Parathyroid adenoma (tissue), 2 donors: ENCODE results near the gene KRTAP5-2.

Experiments
- H2AFZ ChIP-seq: fragments of 300-600 bp; sonication (generic); one replicate; pipeline ENCODE4 v1.7.0; 2017; ENCODE audit warnings: antibody characterized with exemption, mild to moderate bottlenecking
- H3K27ac ChIP-seq: fragments of 300-600 bp; sonication (generic); one replicate; pipeline ENCODE4 v1.7.0; 2017
- H3K27me3 ChIP-seq: fragments of 300-600 bp; sonication (generic); one replicate; pipeline ENCODE4 v1.7.0; 2017; ENCODE audit warnings: low read length; ENCODE audit not compliant: control insufficient read depth, insufficient read depth
- H3K36me3 ChIP-seq: fragments of 300-600 bp; sonication (generic); one replicate; pipeline ENCODE4 v1.7.0; 2017; ENCODE audit warnings: low read length; ENCODE audit not compliant: control insufficient read depth, insufficient read depth
- H3K4me1 ChIP-seq: fragments of 300-600 bp; sonication (generic); one replicate; pipeline ENCODE4 v1.7.0; 2017; ENCODE audit warnings: control low read depth
- H3K4me2 ChIP-seq: fragments of 300-600 bp; sonication (generic); one replicate; pipeline ENCODE4 v1.7.0; 2017; ENCODE audit warnings: low read length
- H3K4me3 ChIP-seq: fragments of 300-600 bp; sonication (generic); one replicate; pipeline ENCODE4 v1.7.0; 2017; ENCODE audit warnings: low read depth, low read length
- H3K79me2 ChIP-seq: fragments of 300-600 bp; sonication (generic); one replicate; pipeline ENCODE4 v1.7.0; 2017; ENCODE audit warnings: control low read depth
- H3K9ac ChIP-seq: fragments of 300-600 bp; sonication (generic); one replicate; pipeline ENCODE4 v1.7.0; 2017; ENCODE audit warnings: mild to moderate bottlenecking
- H3K9me3 ChIP-seq: fragments of 300-600 bp; sonication (generic); one replicate; pipeline ENCODE4 v1.7.0; 2017; ENCODE audit warnings: low read length; ENCODE audit not compliant: control insufficient read depth
- CTCF ChIP-seq: fragments of 300-600 bp; sonication (generic); IDR thresholded peaks from one replicate; pipeline ENCODE4 v1.7.0; 2017; ENCODE audit warnings: antibody characterized with exemption, mild to moderate bottlenecking
- donor health status: primary hyperparathyroidism.

Gene KRTAP5-2

GRCh38 chr11:1556278-1556902 is 41.7 kb downstream of the KRTAP5-2 start:
- Histone ChIP-seq H3K27me3 (no peaks in the 10 kb centered on the region), H3K36me3 (no peaks in the 10 kb centered on the region), H3K27ac (no peak overlapping the region), H3K4me3 (no peak overlapping the region), H3K4me1 (no peaks in the 10 kb centered on the region), H3K9ac (no peak overlapping the region), H2AFZ (no peak overlapping the region), H3K9me3 (no peaks in the 10 kb centered on the region), H3K4me2 (no peak overlapping the region), H3K79me2 (no peaks in the 10 kb centered on the region)
- TF ChIP-seq CTCF = no peak

- no peak overlapping the region for H2AFZ ChIP-seq
- H3K9me3 ChIP-seq = no peaks in the 10 kb centered on the region
- H3K79me2 ChIP-seq = no peaks in the 10 kb centered on the region
- no peaks in the 10 kb centered on the region for H3K27me3 ChIP-seq
- no peak overlapping the region for H3K9ac ChIP-seq
- H3K36me3 ChIP-seq = no peaks in the 10 kb centered on the region
- TF ChIP-seq CTCF = no peak
- H3K27ac ChIP-seq = no peak overlapping the region
- no peaks in the 10 kb centered on the region for H3K4me1 ChIP-seq
- no peak overlapping the region for H3K4me3 ChIP-seq
- no peak overlapping the region for H3K4me2 ChIP-seq
These were observed 42.4 kb downstream of the KRTAP5-2 start for GRCh38 chr11:1555713-1556153.

GRCh38 chr11:1554981-1555712 is 42.9 kb downstream of the KRTAP5-2 start:
- Histone ChIP-seq H3K27me3 (no peaks in the 10 kb centered on the region), H3K27ac (no peak overlapping the region), H3K36me3 (no peaks in the 10 kb centered on the region), H2AFZ (no peak overlapping the region), H3K4me1 (no peaks in the 10 kb centered on the region), H3K4me2 (no peak overlapping the region), H3K79me2 (no peaks in the 10 kb centered on the region), H3K9ac (no peak overlapping the region), H3K9me3 (no peaks in the 10 kb centered on the region), H3K4me3 (no peak overlapping the region)
- no peak for TF ChIP-seq CTCF

- Histone ChIP-seq H3K27me3 (no peaks in the 10 kb centered on the region), H3K27ac (no peak overlapping the region), H3K4me2 (no peak overlapping the region), H3K4me3 (no peak overlapping the region), H3K4me1 (no peaks in the 10 kb centered on the region), H3K36me3 (no peaks in the 10 kb centered on the region), H3K9ac (no peak overlapping the region), H3K79me2 (no peaks in the 10 kb centered on the region), H3K9me3 (no peaks in the 10 kb centered on the region), H2AFZ (no peak overlapping the region)
- TF ChIP-seq CTCF = peak; percentile 43
These were observed 44.1 kb downstream of the KRTAP5-2 start for GRCh38 chr11:1553808-1554594.
